HG03571 (cell line): ENCODE results near the gene KLHL22.
"Not testable (repeated sequence)": the region's sequence is repeated elsewhere in the genome, so short reads cannot be mapped to it uniquely, and the experiment has no call there.

Experiments
- ATAC-seq: cut with Tn5 transposase; IDR thresholded peaks from one replicate; pipeline ENCODE4 v1.9.1; 2021; ENCODE audit not compliant: unreplicated experiment

The KLHL22 gene

DNA sequence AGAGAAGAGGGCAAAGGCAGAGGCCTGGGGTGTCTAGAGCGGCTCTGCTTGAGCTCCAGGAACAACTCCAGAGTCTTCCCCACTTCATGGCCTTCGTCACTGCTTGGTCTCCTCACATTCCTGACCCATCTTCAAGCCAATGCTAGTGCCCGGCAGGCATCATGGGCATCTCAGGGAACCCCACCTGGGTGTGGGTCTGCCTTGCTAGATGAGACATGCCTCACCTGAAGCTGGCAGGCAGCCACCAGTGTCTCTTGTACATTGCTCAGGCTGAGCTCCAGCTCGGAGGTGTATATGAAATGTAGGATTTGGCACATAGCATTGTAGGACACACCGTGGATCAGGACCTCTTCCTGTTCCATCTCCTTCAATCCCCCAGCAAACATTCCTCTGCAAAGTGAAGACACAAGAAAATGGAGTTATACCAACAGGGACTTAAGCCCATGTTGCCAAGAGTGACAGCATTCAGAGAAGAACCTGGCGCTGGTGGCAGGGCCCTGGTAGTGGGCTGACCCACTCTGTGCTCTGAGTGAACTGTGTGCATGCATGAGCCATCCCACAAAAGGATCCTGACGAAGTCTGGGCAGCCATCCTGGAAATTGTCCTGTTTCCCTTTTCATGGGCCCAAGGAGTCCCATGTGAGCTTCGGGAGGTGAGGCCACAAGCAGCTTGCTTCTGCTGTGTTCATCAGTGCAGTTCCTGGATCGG, 24.3 kb downstream of the KLHL22 start:
- ATAC-seq = no peak

- ATAC-seq = not testable (repeated sequence)
Observed at GRCh38 chr22:20470525-20470924, 25.1 kb downstream of the KLHL22 start.

- no peak for ATAC-seq
Observed at GRCh38 chr22:20469110-20469868, 26.3 kb downstream of the KLHL22 start.

GRCh38 chr22:20466659-20467379, 28.8 kb downstream of the KLHL22 start:
- ATAC-seq = no peak

DNA sequence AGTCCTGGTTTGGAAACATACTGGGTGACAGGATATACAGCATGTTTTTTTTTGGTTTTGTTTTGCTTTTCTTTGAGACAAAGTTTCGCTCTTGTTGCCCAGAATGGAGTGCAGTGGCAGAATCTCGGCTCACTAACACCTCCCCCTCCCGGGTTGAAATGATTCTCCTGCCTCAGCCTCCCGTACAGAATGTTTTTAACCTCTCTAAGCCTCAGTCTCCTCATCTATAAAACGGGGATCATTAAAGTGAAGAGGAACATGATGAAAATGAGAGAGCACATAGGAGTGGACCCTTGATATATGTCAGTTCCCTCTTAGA, 29.9 kb downstream of the KLHL22 start:
- no peak for ATAC-seq

DNA sequence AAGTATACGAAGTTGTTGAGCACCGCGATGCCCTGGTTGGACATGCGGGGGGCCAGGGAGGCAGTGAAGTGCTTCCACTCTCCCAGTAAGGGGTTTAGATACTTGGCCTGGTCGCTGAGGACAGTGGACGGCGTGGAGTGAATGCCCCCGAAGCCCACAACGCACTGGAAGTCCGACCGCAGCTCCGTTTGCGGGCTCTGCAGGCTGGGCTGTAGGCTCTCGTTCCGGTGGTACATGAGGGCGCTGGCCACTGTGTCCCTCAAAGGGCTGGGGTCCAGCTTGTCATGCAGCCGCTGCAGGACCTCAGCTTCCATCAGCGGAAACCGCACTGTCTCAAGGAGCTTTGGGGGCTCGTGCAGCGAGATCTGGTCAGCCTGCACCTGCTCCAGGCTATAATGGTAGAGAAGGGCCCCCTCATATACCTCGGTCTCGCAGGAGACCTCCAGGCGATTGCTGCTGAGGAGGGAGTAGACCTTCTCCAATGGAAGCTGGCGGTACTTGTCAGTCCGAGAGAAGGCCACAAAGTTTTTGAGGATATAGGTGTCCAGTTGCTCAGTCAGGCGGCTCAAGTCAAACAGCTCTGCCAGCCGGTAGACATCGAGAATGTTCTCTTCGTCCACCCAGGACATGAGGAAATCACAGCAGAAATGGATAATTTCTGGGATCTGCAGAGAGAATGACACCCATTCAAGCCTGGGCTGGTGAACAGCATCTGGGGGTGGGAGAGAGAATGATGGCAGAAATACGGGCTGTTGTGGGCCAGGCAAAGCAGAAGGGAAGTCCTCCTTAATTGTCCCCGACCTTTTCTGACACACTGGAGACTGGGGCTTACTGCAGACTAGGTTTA, 30.5 kb downstream of the KLHL22 start:
- no peak for ATAC-seq

- ATAC-seq = no peak
Observed at GRCh38 chr22:20464096-20464614, 31.4 kb downstream of the KLHL22 start.

- ATAC-seq = no peak
Observed at GRCh38 chr22:20463324-20464095, 32.1 kb downstream of the KLHL22 start.

GRCh38 chr22:20459862-20460261, 35.7 kb downstream of the KLHL22 start:
- no peak for ATAC-seq

DNA sequence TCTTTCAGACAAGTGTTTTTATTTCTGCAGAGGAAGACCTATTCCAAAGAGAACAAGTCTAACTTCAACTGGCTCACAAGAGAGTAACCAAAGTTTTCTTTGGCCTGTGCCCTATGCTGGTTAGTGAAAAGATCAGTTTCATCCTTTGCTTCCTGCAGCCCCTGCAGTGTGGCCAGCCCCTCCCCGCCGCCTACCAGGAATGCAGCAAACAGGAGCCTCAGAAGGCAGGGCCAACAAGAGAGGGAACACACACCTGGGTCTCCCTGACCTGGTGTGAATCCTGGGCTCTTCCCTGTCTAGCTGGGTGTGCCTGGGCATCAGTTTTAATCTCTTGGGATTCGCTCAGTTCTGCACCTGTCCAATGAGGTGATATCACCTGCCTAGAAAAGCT, 36.4 kb downstream of the KLHL22 start:
- no peak for ATAC-seq

- ATAC-seq = no peak
Observed at GRCh38 chr22:20458530-20459151, 37.0 kb downstream of the KLHL22 start.

DNA sequence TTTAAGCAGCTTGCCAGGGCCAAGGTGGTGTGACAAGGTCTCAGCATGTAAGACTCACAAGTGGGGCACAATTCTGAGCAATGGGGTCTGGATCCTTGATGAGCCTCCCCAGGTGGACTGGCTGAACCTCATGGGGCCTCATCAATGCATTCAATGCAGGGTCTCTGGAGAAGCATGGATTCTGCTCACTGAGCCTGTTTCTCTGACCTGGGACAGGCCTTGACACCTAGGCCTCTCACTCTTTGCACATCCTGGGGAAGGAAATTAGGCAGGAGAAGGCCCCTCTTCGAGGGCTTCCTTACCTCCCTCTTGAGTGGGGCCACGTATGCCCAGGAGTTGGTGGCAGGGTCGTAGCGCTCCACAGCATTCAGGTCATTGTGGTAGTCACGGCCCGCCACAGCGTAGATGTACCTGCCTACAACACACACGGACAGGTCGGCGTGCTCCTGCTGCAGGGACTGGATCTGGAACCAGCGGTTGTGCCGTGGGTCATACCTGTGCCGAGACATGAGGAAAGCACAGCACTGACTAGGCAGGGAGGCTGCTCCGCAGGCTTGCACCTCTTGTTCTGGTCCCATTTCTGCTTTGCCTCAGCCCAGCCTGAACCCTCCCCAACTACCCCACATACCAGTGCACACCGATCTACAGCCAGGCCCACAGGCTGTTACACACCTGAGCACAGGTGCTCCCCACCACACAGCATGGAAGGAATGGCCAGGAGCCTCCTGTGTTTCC, 37.9 kb downstream of the KLHL22 start:
- ATAC-seq = no peak

DNA sequence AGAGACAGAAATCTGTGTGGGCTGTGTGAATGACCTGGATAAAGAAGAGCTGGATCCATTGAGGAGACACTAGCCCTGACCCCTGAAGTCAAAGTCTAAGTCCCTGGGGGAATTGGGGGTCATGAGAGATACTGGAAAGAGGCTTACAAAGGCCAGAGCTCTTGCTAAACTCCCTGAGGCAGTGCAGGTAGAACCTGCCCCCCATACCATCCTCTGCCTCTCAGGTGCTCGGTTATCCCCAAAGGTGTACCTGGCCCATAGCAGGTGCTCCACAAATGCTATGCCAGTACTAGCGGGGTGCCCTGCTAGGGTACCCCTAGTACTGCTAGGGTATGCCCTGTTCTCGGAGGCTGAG, 38.9 kb downstream of the KLHL22 start:
- ATAC-seq = no peak

- ATAC-seq = no peak
Observed at GRCh38 chr22:20456064-20456721, 39.4 kb downstream of the KLHL22 start.

DNA sequence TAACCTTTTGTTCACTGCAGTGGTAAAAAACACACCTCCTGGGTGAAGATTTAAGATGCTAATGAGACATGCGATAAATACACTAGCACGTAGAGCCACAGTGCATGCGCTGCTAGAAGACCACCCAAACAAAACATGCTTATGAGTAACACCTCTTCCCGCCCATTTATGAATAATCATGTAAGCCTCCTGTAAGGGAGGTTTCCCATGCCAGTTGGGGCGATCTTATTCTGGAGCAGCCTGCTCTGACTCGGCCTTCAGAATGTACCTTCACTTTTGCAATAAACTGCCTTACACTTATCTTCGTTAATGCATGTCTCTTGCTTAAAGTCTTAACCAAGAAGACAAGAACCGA, 39.9 kb downstream of the KLHL22 start:
- no peak for ATAC-seq

GRCh38 chr22:20453222-20453621, 42.4 kb downstream of the KLHL22 start:
- no peak for ATAC-seq

DNA sequence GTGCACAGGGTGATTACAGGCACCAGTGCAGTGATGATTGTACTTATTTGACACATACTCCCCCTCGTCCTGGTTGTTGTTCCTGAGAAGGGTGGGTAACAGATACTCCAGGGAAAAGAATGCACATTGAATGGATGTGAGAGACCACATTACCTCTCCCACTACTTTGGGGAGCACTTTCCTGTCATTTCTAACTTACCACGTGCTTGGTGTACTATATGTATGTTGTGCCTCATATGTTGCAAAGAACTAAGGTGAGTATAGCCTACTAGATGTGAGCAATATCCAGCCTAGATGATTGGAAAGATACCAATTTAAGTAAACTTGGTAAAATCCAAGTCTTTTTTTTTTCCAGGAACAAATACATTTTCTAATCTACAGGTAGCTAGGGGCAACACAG, 43.7 kb downstream of the KLHL22 start:
- no peak for ATAC-seq

GRCh38 chr22:20451129-20451778, 44.3 kb downstream of the KLHL22 start:
- ATAC-seq = not testable (repeated sequence)
